AG08396 (cell line): Measurements from ENCODE around the gene ABITRAM.
"Not testable (repeated sequence)": the region's sequence is repeated elsewhere in the genome, so short reads cannot be mapped to it uniquely, and the experiment has no call there.

Experiments
- DNase-seq: peaks from one replicate; pipeline ENCODE4 v3.0.0; 2012; ENCODE audit warnings: low spot score, mixed read lengths

Gene ABITRAM

GRCh38 chr9:108928386-108928785, 5.8 kb upstream of the ABITRAM start:
- no peak for DNase-seq

GRCh38 chr9:108933231-108933717, 926 bp upstream of the ABITRAM start:
- DNase-seq, result peak; percentile 20

GRCh38 chr9:108933718-108934322, 380 bp upstream of the ABITRAM start, which contains the start of gene ELP1:
Gene ELP1 (minus strand): TSS chr9:108934124. CDS start chr9:108931146, 2,978 bp downstream.
- DNase-seq, result peak; percentile 95

GRCh38 chr9:108937561-108938305, 3.5 kb downstream of the ABITRAM start:
- DNase-seq, result no peak

GRCh38 chr9:108939975-108940374, 5.8 kb downstream of the ABITRAM start:
- DNase-seq, result no peak

GRCh38 chr9:108950168-108950567, 16.0 kb downstream of the ABITRAM start:
- no peak for DNase-seq

GRCh38 chr9:108951578-108951977, 17.4 kb downstream of the ABITRAM start:
- no peak for DNase-seq

GRCh38 chr9:108953983-108954574, 19.9 kb downstream of the ABITRAM start:
- peak; percentile 18 for DNase-seq

GRCh38 chr9:108956022-108956630, 21.9 kb downstream of the ABITRAM start:
- no peak for DNase-seq

- DNase-seq, result no peak
These were observed 22.4 kb downstream of the ABITRAM start for GRCh38 chr9:108956631-108957026.

GRCh38 chr9:108960331-108960730, 26.1 kb downstream of the ABITRAM start:
- DNase-seq, result no peak

GRCh38 chr9:108961151-108961550, 27.0 kb downstream of the ABITRAM start:
- DNase-seq, result no peak

GRCh38 chr9:108963459-108964143, 29.4 kb downstream of the ABITRAM start:
- no peak for DNase-seq

GRCh38 chr9:108967916-108968315, 33.7 kb downstream of the ABITRAM start:
- no peak for DNase-seq

- not testable (repeated sequence) for DNase-seq
These were observed 37.2 kb downstream of the ABITRAM start for GRCh38 chr9:108971392-108971791.

GRCh38 chr9:108972186-108972585, 38.0 kb downstream of the ABITRAM start:
- no peak for DNase-seq

- DNase-seq, result peak; percentile 3
These were observed 38.5 kb downstream of the ABITRAM start for GRCh38 chr9:108972626-108973209.

- no peak for DNase-seq
These were observed 39.7 kb downstream of the ABITRAM start for GRCh38 chr9:108973895-108974294.

- no peak for DNase-seq
These were observed 44.0 kb downstream of the ABITRAM start for GRCh38 chr9:108978205-108978604.

GRCh38 chr9:108980893-108981292, 46.7 kb downstream of the ABITRAM start:
- DNase-seq, result no peak

- no peak for DNase-seq
These were observed 49.7 kb downstream of the ABITRAM start for GRCh38 chr9:108983885-108984284.
